ENCODE results near the gene PRKAG2. TPM values are rescaled to one million over a fixed set of nuclear protein-coding genes. Genes with fewer than 3 reads are reported as not detected.
"Not testable (repeated sequence)": the region's sequence is repeated elsewhere in the genome, so short reads cannot be mapped to it uniquely, and the experiment has no call there.

The PRKAG2 gene
- total RNA-seq, 2 donors from 2014 or later = 22.1 to 35.7 TPM

DNA sequence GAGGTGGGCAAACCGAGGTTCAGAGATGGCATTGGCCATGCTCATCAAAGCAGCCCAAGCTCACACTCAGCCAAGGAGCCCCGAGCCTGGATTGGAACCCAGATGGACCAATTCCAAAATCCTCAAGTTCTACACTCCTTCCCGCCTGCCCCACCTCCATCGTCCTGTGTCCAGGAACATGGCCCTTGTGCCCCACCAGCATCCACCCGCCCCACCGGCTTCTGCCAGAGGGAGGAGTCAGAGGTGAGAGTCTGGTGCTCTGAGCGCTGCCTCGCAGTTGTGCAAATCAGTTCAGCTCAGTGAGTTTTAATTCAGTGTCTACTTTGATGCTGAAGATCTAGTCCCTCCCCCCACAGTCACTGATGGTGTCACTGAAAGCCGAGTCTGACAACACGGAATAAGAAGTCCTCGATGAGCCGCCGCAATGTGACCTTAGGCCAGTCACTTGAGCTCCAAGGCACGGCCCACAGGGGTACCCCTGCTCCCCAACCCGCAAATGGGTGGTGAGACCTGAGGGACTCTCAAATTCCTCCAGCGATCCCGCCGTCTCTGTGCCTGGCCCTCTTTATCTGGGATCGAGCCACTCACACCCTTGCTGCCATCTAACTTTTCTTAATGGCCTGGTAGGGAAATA lies 26.3 kb downstream of the PRKAG2 start:
- no peaks in the 10 kb centered on the region for H3K36me3 Mint-ChIP-seq
- H3K27ac Mint-ChIP-seq = peak overlapping the region; percentile 24 to 89
- no peaks in the 10 kb centered on the region for H3K9me3 Mint-ChIP-seq
- ATAC-seq (no peak), DNase-seq (ENCODE audit: low spot score in 2 of 2) (no peak)

- Mint-ChIP-seq H3K9me3 (no peaks in the 10 kb centered on the region), H3K36me3 (no peaks in the 10 kb centered on the region), H3K27ac (no peak overlapping the region)
- DNase-seq (ENCODE audit: low spot score in 2 of 2) (no peak), ATAC-seq (no peak)
Observed at GRCh38 chr7:151849879-151850260, 27.0 kb downstream of the PRKAG2 start.

DNA sequence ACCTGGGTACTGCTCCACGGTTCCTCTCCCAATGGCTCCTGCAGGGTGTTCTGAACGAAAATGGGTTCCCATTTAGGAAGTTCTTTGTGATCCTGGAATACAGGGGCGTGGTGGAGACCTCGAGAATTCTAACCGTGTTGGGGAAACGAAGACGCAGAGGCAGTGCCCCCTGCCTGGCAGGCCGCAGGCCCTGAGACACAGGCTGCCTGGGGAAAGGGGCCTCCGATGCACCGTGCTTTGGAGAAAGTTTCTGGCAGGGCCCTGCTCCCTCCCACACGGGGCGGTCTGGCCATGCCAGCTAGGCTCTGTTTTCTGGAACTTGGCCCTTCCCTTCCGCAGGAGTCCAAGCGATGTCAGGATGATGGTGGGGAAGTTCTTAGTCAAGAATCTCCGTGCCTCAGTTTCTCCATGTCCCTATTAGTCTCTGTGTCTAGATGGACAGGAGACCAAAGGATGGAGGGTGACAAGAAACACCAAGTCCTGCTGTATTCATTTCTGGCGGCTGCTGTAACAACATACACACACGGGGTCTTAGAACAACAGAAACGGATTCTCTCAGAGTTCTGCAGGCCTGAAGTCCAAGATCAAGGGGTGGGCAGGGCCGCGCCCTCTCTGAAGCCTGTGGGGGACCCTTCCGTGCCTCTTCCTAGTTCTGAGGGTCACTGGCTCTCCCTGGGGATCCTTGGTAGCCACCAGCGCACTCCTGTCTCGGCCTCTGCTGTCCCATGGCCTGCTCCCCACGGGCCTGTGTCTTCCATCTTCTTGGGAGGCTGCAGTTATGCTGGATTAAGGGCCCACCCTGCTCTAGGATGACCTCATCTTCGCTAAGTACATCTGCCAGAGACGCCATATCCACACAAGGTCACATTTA lies 27.7 kb downstream of the PRKAG2 start:
- H3K9me3 Mint-ChIP-seq = no peaks in the 10 kb centered on the region
- ATAC-seq (no peak), DNase-seq (ENCODE audit: low spot score in 2 of 2) (no peak)
- no peaks in the 10 kb centered on the region for H3K36me3 Mint-ChIP-seq
- H3K27ac Mint-ChIP-seq = no peak overlapping the region

DNA sequence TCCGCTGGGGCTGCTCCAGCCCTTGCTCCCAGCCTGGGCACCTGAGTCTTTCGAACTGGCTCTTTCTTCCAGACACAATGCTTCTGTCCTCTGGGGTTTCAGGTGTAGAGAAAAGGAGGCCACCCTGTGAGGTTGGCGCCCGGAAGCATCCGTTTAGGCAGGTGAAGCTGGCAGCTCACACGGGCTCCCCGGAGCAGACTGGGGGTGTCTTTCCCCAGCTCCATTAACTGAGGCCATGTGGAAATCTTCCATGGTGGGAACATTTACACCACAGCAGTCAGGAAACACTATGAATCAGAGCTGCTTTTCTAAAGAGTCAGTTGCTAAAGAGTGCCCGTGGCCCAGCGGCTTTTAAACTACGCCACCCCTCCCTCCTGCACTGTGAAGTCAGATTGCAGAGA lies 29.2 kb downstream of the PRKAG2 start:
- H3K9me3 Mint-ChIP-seq = no peaks in the 10 kb centered on the region
- DNase-seq (ENCODE audit: low spot score in 2 of 2) (no peak), ATAC-seq (no peak)
- no peaks in the 10 kb centered on the region for H3K36me3 Mint-ChIP-seq
- no peak overlapping the region for H3K27ac Mint-ChIP-seq

DNA sequence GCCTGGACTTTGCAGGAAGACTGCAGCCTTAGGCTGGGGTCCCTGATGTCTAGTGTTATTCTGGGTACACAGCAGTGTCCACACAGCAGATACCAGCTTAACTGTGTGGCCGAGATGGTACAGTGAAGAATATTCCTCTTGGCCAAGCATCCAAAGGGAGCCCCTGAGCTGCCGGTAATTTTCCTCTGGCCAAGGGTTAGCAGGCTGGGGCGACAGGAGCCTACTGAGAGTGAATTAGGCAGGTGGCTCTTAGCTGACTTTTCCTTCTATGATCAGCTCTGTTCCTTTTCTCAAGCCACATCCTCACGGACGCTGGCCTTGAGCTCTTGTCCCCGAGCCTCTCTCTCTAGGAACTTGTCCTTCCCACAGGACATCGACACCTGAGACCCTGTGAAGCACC lies 29.8 kb downstream of the PRKAG2 start:
- DNase-seq (ENCODE audit: low spot score in 2 of 2) (no peak), ATAC-seq (no peak)
- no peaks in the 10 kb centered on the region for H3K36me3 Mint-ChIP-seq
- H3K9me3 Mint-ChIP-seq = no peaks in the 10 kb centered on the region
- no peak overlapping the region for H3K27ac Mint-ChIP-seq

- DNase-seq (ENCODE audit: low spot score in 2 of 2) (no peak), ATAC-seq (no peak)
- no peaks in the 10 kb centered on the region for H3K36me3 Mint-ChIP-seq
- H3K27ac Mint-ChIP-seq = peak overlapping the region; percentile 2 to 25
- H3K9me3 Mint-ChIP-seq = no peaks in the 10 kb centered on the region
Observed at GRCh38 chr7:151845412-151846205, 31.3 kb downstream of the PRKAG2 start.

GRCh38 chr7:151844825-151845200 lies 32.1 kb downstream of the PRKAG2 start:
- Mint-ChIP-seq H3K36me3 (no peaks in the 10 kb centered on the region), H3K27ac (peak overlapping the region; percentile 2 to 25), H3K9me3 (no peaks in the 10 kb centered on the region)
- ATAC-seq (no peak), DNase-seq (ENCODE audit: low spot score in 2 of 2) (no peak)

DNA sequence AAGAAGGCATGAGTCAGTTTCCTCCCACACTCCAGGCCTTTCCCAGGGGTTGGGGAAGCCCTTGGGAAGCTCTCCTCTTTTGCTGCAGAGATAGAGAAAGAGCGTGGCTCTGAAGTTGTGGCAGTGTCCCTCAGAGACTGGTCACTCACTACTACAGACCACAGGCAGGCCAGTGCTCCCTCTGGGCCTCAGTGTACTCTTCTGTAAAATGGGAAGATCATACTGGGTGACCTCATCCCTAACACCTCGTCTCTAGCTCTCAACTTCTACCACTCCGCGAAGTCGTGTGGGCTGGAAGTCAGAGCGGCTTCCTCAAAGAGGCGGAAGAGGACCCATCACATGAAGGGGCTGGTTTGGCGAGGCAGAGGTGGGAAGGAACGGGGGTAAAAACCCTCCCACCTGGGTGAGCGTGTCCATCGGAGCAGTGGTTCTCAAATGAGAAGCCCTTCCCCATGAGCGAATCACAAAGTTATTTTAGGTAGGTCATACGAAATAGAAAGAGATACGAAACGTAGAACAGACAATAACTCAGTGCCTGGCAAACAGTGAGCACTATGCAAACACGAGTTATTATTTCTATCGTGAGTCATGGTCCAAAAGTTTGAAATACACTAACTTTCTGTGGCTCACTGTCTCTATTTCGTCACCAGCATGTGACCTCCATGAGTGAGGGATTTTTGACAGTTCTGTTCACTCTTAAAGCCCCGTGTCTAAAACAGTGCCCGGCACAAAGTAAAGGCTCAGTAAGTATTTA lies 32.7 kb downstream of the PRKAG2 start:
- ATAC-seq (peak in 1 of 2 donors; percentile 16), DNase-seq (ENCODE audit: low spot score in 2 of 2) (no peak)
- Mint-ChIP-seq H3K27ac (no peak overlapping the region), H3K9me3 (no peaks in the 10 kb centered on the region), H3K36me3 (no peaks in the 10 kb centered on the region)

DNA sequence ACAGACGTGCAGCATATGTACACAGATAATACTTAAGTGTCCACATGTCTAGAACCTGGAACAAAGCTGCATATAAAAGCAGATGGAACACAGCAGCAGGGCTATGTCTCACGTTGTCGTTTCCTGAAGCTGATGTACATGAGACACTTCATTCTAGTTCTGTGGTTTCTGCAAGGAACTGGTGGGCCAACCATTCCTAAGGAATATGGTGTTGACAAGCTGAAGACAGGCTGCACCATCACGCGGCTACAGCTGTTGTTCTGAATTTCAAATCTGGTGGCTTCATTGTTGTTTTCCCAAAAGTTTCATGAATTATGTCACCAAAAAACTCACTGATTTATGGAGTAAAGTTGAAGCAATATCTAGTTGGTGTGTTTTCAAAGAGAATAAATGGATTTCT lies 33.7 kb downstream of the PRKAG2 start:
- Mint-ChIP-seq H3K9me3 (no peaks in the 10 kb centered on the region), H3K36me3 (no peaks in the 10 kb centered on the region), H3K27ac (no peak overlapping the region)
- ATAC-seq (no peak), DNase-seq (ENCODE audit: low spot score in 2 of 2) (no peak)

DNA sequence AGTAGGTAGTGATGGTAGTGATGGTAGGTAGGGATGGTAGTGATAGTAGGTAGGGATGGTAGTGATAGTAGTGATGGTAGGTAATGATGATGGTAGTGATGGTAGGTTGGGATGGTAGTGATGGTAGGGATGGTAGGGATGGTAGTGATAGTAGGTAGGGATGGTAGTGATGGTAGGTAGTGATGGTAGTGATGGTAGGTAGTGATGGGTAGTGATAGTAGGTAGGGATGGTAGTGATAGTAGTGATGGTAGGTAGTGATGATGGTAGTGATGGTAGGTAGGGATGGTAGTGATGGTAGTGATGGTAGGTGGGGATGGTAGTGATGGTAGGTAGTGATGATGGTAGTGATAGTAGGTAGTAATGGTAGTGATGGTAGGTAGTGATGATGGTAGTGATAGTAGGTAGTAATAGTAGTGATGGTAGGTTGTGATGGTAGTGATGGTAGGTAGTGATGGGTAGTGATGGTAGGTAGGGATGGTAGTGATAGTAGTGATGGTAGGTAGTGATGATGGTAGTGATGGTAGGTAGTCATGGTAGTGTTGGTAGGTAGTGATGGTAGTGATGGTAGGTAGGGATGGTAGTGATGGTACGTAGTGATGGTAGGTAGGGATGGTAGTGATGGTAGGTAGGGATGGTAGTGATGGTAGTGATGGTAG lies 35.4 kb downstream of the PRKAG2 start:
- H3K9me3 Mint-ChIP-seq; H3K36me3 Mint-ChIP-seq; H3K27ac Mint-ChIP-seq; ATAC-seq; DNase-seq (ENCODE audit: low spot score in 2 of 2): not testable (repeated sequence)

GRCh38 chr7:151840088-151840910 lies 36.6 kb downstream of the PRKAG2 start:
- no peak for DNase-seq (ENCODE audit: low spot score in 2 of 2)
- H3K9me3 Mint-ChIP-seq = no peaks in the 10 kb centered on the region
- peak overlapping the region in 1 of 2 donors; percentile 77 for H3K27ac Mint-ChIP-seq
- no peak for ATAC-seq
- no peaks in the 10 kb centered on the region for H3K36me3 Mint-ChIP-seq

- Mint-ChIP-seq H3K27ac (peak overlapping the region in 1 of 2 donors; percentile 77), H3K9me3 (no peaks in the 10 kb centered on the region), H3K36me3 (no peaks in the 10 kb centered on the region)
- no peak for DNase-seq (ENCODE audit: low spot score in 2 of 2)
- ATAC-seq = peak; percentile 4 to 14
Observed at GRCh38 chr7:151839451-151839921, 37.4 kb downstream of the PRKAG2 start.

DNA sequence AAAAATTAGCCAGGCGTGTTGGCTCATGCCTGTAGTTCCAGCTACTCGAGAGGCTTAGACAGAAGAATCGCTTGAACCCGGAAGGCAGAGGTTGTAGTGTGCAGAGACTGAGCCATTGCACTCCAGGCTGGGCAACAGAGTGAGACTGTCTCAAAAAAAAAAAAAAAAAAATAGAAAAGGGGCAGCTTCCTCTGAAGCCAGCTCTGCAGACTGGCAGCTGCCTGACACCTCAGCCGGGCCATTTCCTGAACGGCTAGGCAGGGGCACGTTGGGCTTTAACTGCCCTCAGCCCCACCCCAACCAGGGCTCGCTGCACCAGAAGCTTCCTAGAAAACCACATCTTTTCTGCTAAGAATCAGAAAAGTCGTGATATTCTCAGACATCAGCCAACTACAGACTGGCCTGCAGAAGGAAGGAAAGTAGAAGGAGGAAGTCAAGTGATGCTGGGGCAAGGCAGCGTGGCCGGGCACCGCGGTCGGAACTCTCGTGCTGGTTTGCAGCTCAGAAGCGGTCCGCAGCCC lies 38.0 kb downstream of the PRKAG2 start:
- Mint-ChIP-seq H3K36me3 (no peaks in the 10 kb centered on the region), H3K9me3 (no peaks in the 10 kb centered on the region), H3K27ac (peak overlapping the region; percentile 77 to 84)
- ATAC-seq (peak; percentile 82 to 88), DNase-seq (ENCODE audit: low spot score in 2 of 2) (peak in 1 of 2 donors; percentile 24)

DNA sequence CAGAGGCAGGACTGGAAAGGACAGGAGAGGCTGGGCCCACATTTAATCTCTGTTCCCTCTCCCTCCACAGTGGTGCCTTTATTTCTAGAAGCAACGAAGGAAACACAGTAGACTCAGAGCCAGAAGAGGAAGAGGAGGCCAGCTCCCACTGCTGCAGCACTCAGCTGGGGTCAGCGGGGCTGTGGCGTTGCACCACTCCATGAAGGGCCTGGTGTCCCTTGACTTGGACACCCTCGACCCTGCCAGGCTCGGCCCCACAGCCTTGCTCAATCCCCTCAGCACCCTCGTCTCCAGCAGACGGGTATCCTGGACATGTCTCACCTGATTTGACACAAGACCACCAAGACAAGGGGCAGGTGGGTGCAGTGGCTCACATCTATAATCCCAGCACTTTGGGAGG lies 38.8 kb downstream of the PRKAG2 start:
- H3K27ac Mint-ChIP-seq = peak overlapping the region in 1 of 2 donors; percentile 77
- no peak for DNase-seq (ENCODE audit: low spot score in 2 of 2)
- ATAC-seq = no peak
- H3K36me3 Mint-ChIP-seq = no peaks in the 10 kb centered on the region
- no peaks in the 10 kb centered on the region for H3K9me3 Mint-ChIP-seq

Data from activated naive CD4-positive, alpha-beta T cell treated with anti-CD3 and anti-CD28 coated beads, Interleukin-2, amount 50 U/mL, for 72 hours (primary cell).